ENCODE measurements around the gene NDUFS1. TPM values are rescaled to one million over a fixed set of nuclear protein-coding genes. Genes with fewer than 3 reads are reported as not detected.

Gene NDUFS1
- 93.1 and 154 TPM in 2 replicates for total RNA-seq

GRCh38 chr2:206159346-206160124 lies at the start of gene NDUFS1, which contains the start of gene EEF1B2:
Gene NDUFS1 (minus strand): TSS chr2:206159444. CDS start chr2:206153678, 5,766 bp downstream.
Gene EEF1B2 (plus strand): TSS chr2:206159895. CDS start chr2:206159980, 85 bp downstream.

GRCh38 chr2:206085742-206086445 lies 73.3 kb downstream of the NDUFS1 start, which contains the start of gene INO80D:
Gene INO80D (minus strand): TSS chr2:206086174. CDS start chr2:206063016, 23,158 bp downstream.

Small RNAs within 50 kb of the gene (small RNA-seq; reads per million reads assigned to genes)
- not detected for gene RF00134
- gene RF02271, result not detected
- not detected for gene SNORA41
- not detected for gene SNORD51

Other genes with a start within 250 kb of the NDUFS1 start
- 9.8 and 12.8 TPM in 2 replicates for gene INO80D, start 73.3 kb downstream of the NDUFS1 start, total RNA-seq
- gene EEF1B2, start 451 bp upstream of the NDUFS1 start, total RNA-seq, result 517 and 547 TPM in 2 replicates
- 13.4 and 13.5 TPM in 2 replicates for gene ZDBF2, start 115.2 kb upstream of the NDUFS1 start, total RNA-seq

All from vein endothelial cell (primary cell).